SK-N-SH (cell line): Measurements from ENCODE around the gene RPL27. TPM values are rescaled to one million over a fixed set of nuclear protein-coding genes. Genes with fewer than 3 reads are reported as not detected.

Source experiments
- CTCF ChIA-PET: fragments of 300-600, 350-600 bp; formaldehyde crosslinking; extraction: SDS; loops from one replicate; lab custom pipeline; 2021; lab: Yijun Ruan, JAX
- POLR2A ChIA-PET: fragments of 350-600 bp; sonication (Branson Sonifier 250); formaldehyde crosslinking; extraction: SDS; loops from one replicate; lab custom pipeline; 2020; ENCODE audit warnings: antibody characterized with exemption, inconsistent platforms; lab: Yijun Ruan, JAX
- DNase-seq: peaks from one replicate; pipeline ENCODE4 v3.0.0; 2012
- H2AFZ ChIP-seq: fragments of 200-600 bp; sonication (generic); 2 replicates; pipeline ENCODE4 v1.8.1; 2016; ENCODE audit warnings: antibody characterized with exemption, mild to moderate bottlenecking, low read depth
- H3F3A ChIP-seq: fragments of 200-600 bp; sonication (generic); replicated peaks from 2 replicates; pipeline ENCODE3; 2016; ENCODE audit warnings: antibody characterized with exemption, mild to moderate bottlenecking; ENCODE audit not compliant: insufficient read depth
- H3K27ac ChIP-seq, 2 experiments: fragments of 200-500 bp in 1 of 2; fragments of 200-600 bp in 1 of 2; sonication (Bioruptor generic) in 1 of 2; sonication (generic), shearing (Covaris generic) in 1 of 2; 2 replicates each; pipeline versions ENCODE4 v1.5.1 to v1.6.1; 2014 to 2016; ENCODE audit warnings: low read depth in 2 of 2, inconsistent platforms in 1 of 2, low read length in 1 of 2, mild to moderate bottlenecking in 1 of 2, mixed read lengths in 1 of 2
- H3K27me3 ChIP-seq: fragments of 200-600 bp; sonication (generic), shearing (Covaris generic); 2 replicates; pipeline ENCODE4 v1.6.1; 2016; ENCODE audit warnings: mixed run types; ENCODE audit not compliant: insufficient read depth
- H3K36me3 ChIP-seq, 2 experiments: fragments of 200-500 bp in 1 of 2; fragments of 200-600 bp in 1 of 2; sonication (Bioruptor generic) in 1 of 2; sonication (generic) in 1 of 2; replicated peaks in 1 of 2; 2 replicates each; pipeline versions ENCODE3 to v1.5.1; 2014 to 2016; ENCODE audit warnings: low read length in 1 of 2, mild to moderate bottlenecking in 1 of 2; ENCODE audit not compliant: insufficient read depth in 2 of 2, control insufficient read depth in 1 of 2
- H3K4me1 ChIP-seq, 2 experiments: fragments of 200-500 bp in 1 of 2; fragments of 200-600 bp in 1 of 2; sonication (Bioruptor generic) in 1 of 2; sonication (generic), shearing (Covaris generic) in 1 of 2; 2 replicates each; pipeline versions ENCODE4 v1.5.1 to v1.6.1; 2014 to 2016; ENCODE audit warnings: low read depth in 1 of 2, low read length in 1 of 2, mixed run types in 1 of 2; ENCODE audit not compliant: insufficient read depth in 2 of 2, control insufficient read depth in 1 of 2
- H3K4me2 ChIP-seq: fragments of 200-600 bp; sonication (generic), shearing (Covaris generic); 2 replicates; pipeline ENCODE4 v1.6.1; 2017; ENCODE audit warnings: mixed run types
- H3K4me3 ChIP-seq, 2 experiments: fragments of 200-500 bp in 1 of 2; fragments of 200-600 bp in 1 of 2; sonication (Bioruptor generic) in 1 of 2; sonication (generic), shearing (Covaris generic) in 1 of 2; 2 replicates each; pipeline versions ENCODE4 v1.5.1 to v1.8.1; 2014 to 2016; ENCODE audit warnings: low read depth in 2 of 2, inconsistent platforms in 1 of 2, low read length in 1 of 2, mild to moderate bottlenecking in 1 of 2, mixed read lengths in 1 of 2, moderate library complexity in 1 of 2
- H3K79me2 ChIP-seq: fragments of 200-600 bp; sonication (generic); 2 replicates; pipeline ENCODE4 v1.8.1; 2017; ENCODE audit warnings: mild to moderate bottlenecking; ENCODE audit not compliant: insufficient read depth
- H3K9ac ChIP-seq: fragments of 200-600 bp; sonication (generic); 2 replicates; pipeline ENCODE4 v1.6.1; 2017; ENCODE audit warnings: mixed run types
- H3K9me2 ChIP-seq: fragments of 200-600 bp; sonication (generic); 2 replicates; pipeline ENCODE4 v1.6.1; 2017; ENCODE audit warnings: mixed run types
- H3K9me3 ChIP-seq: fragments of 200-600 bp; sonication (generic); 2 replicates; pipeline ENCODE4 v1.6.1; 2017; ENCODE audit warnings: mixed run types, mild to moderate bottlenecking, moderate library complexity
- H4K20me1 ChIP-seq: fragments of 200-600 bp; sonication (generic); 2 replicates; pipeline ENCODE4 v1.6.1; 2017; ENCODE audit warnings: mild to moderate bottlenecking, mixed run types; ENCODE audit not compliant: insufficient read depth
- CHD2 ChIP-seq: fragments of 150-350 bp; IDR thresholded peaks from 2 replicates; pipeline ENCODE4 v1.6.1; 2018; ENCODE audit warnings: low read length; ENCODE audit not compliant: partially characterized antibody
- EP300 ChIP-seq, 2 experiments: IDR thresholded peaks; 2 replicates each; pipeline versions ENCODE4 v1.4.0 to v1.6.1; 2012; ENCODE audit warnings: borderline replicate concordance in 1 of 2, low read depth in 1 of 2, low read length in 1 of 2
- EZH2phosphoT487 ChIP-seq: fragments of 200-600 bp; sonication (generic); IDR thresholded peaks from 2 replicates; pipeline ENCODE4 v1.6.1; 2017; ENCODE audit warnings: low read depth, mixed run types, mild to moderate bottlenecking, antibody characterized with exemption, moderate library complexity, borderline replicate concordance
- FOXJ3 ChIP-seq: sonication (generic); formaldehyde crosslinking; IDR thresholded peaks from 2 replicates; pipeline ENCODE4 v1.5.1; 2020; ENCODE audit warnings: mild to moderate bottlenecking, missing genetic modification reagents
- FOXM1 ChIP-seq: IDR thresholded peaks from 2 replicates; pipeline ENCODE4 v1.4.0; 2012; ENCODE audit warnings: low read depth, mild to moderate bottlenecking
- GATA2 ChIP-seq: sonication (generic); formaldehyde crosslinking; IDR thresholded peaks from 2 replicates; pipeline ENCODE4 v1.5.0; 2020; ENCODE audit warnings: mild to moderate bottlenecking, missing genetic modification reagents
- IRF3 ChIP-seq: fragments of 150-350 bp; IDR thresholded peaks from 2 replicates; pipeline ENCODE4 v1.6.1; 2016; ENCODE audit warnings: mild to moderate bottlenecking, low read depth, low read length
- JUND ChIP-seq: IDR thresholded peaks from 2 replicates; pipeline ENCODE4 v1.4.0; 2012
- MAX ChIP-seq: IDR thresholded peaks from 2 replicates; pipeline ENCODE4 v1.4.0; 2012; ENCODE audit warnings: low read depth
- MXI1 ChIP-seq: IDR thresholded peaks from 2 replicates; pipeline ENCODE4 v1.6.1; 2012; ENCODE audit warnings: mild to moderate bottlenecking, low read depth, low read length, improper control_type of control experiment
- NRF1 ChIP-seq: IDR thresholded peaks from 2 replicates; pipeline ENCODE4 v1.6.1; 2012; ENCODE audit warnings: low read depth, mild to moderate bottlenecking, low read length
- POLR2AphosphoS5 ChIP-seq: IDR thresholded peaks from 2 replicates; pipeline ENCODE4 v1.6.1; 2012; ENCODE audit warnings: low read depth, low read length
- RXRA ChIP-seq: IDR thresholded peaks from 2 replicates; pipeline ENCODE4 v1.4.0; 2012; ENCODE audit warnings: low read depth, mild to moderate bottlenecking, borderline replicate concordance
- SIN3A ChIP-seq: IDR thresholded peaks from 2 replicates; pipeline ENCODE4 v1.6.1; 2012; ENCODE audit warnings: low read depth, mild to moderate bottlenecking, low read length, moderate library complexity, borderline replicate concordance
- SMC3 ChIP-seq: IDR thresholded peaks from 2 replicates; pipeline ENCODE4 v1.6.1; 2012; ENCODE audit warnings: low read depth, low read length, improper control_type of control experiment
- USF2 ChIP-seq: fragments of 150-350 bp; IDR thresholded peaks from 2 replicates; pipeline ENCODE4 v1.6.1; 2017; ENCODE audit warnings: antibody characterized with exemption, low read length, low read depth, borderline replicate concordance
- YY1 ChIP-seq: IDR thresholded peaks from 2 replicates; pipeline ENCODE4 v1.4.0; 2012; ENCODE audit warnings: low read depth, mild to moderate bottlenecking
- WGBS: methylation state at CpG from one replicate; pipeline ENCODE4 v1.1.6; 2017; ENCODE audit warnings: low lambda C conversion rate; 5-methylcytosine and 5-hydroxymethylcytosine counted together
- polyA plus RNA-seq, 3 experiments: library from polyadenylated mRNA; depleted of rRNA; stranded (reverse); fragments of >200 nt; gene quantifications; 2 replicates each; pipeline ENCODE4 v1.2.3, GENCODE V29; 2012
- TF ChIP-seq, protein P1 (sequence below): IDR thresholded peaks from 2 replicates; pipeline ENCODE4 v1.4.0; 2012; ENCODE audit warnings: low read depth, borderline replicate concordance

Gene RPL27
- polyA plus RNA-seq, 1 of the 3 experiments (the other 2 are of a cell fraction): 6,383 TPM

GRCh38 chr17:43025766-43026537 lies 27.7 kb downstream of the RPL27 start:
- peak overlapping the region in 1 of 2 experiments; percentile 63; a peak in 2 of 4 replicates for H3K4me3 ChIP-seq
- H3K4me1 ChIP-seq: peaks cover 0 to 5% of the 10 kb centered on the region in 2 experiments; a peak in 1 of 4 replicates
- H3K9me2 ChIP-seq: no peaks in the 10 kb centered on the region
- no peaks in the 10 kb centered on the region for H3K36me3 ChIP-seq
- no peaks in the 10 kb centered on the region for H3K9me3 ChIP-seq
- H3K27ac ChIP-seq: no peak overlapping the region; a peak in 1 of 4 replicates
- no peak for DNase-seq
- peaks cover 10% of the 10 kb centered on the region for H3K79me2 ChIP-seq
- ChIA-PET CTCF (interaction anchor here (1.2 to 2.3 kb wide), 3 partner anchors 8 to 56 kb away, joined by 3 to 9 read pairs (median 3); no protein-coding TSS in a partner anchor), POLR2A (interaction anchor here (2.0 kb wide), 1 partner anchor 8 kb away, joined by 9 read pairs; no protein-coding TSS in a partner anchor)
- WGBS: 84% methylated on average over 12 of the region's 16 CpGs
- H2AFZ ChIP-seq: no peak overlapping the region
- no peaks in the 10 kb centered on the region for H4K20me1 ChIP-seq
- TF ChIP-seq YY1 (no peak), EZH2phosphoT487 (no peak), CHD2 (no peak), FOXJ3 (no peak), GATA2 (CRISPR knock-in tag) (no peak)
- TF ChIP-seq, protein P1, sequence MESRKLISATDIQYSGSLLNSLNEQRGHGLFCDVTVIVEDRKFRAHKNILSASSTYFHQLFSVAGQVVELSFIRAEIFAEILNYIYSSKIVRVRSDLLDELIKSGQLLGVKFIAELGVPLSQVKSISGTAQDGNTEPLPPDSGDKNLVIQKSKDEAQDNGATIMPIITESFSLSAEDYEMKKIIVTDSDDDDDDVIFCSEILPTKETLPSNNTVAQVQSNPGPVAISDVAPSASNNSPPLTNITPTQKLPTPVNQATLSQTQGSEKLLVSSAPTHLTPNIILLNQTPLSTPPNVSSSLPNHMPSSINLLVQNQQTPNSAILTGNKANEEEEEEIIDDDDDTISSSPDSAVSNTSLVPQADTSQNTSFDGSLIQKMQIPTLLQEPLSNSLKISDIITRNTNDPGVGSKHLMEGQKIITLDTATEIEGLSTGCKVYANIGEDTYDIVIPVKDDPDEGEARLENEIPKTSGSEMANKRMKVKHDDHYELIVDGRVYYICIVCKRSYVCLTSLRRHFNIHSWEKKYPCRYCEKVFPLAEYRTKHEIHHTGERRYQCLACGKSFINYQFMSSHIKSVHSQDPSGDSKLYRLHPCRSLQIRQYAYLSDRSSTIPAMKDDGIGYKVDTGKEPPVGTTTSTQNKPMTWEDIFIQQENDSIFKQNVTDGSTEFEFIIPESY: no peak
- no peak overlapping the region for H3K9ac ChIP-seq
- peaks cover 6% of the 10 kb centered on the region for H3F3A ChIP-seq
- H3K4me2 ChIP-seq: peak overlapping the region; percentile 83; the same call in 1 of the 2 replicates
- H3K27me3 ChIP-seq: no peaks in the 10 kb centered on the region

- Histone ChIP-seq H3K27ac (no peak overlapping the region), H3F3A (peaks cover 6% of the 10 kb centered on the region), H3K36me3 (no peaks in the 10 kb centered on the region), H3K4me1 (peaks cover 0 to 5% of the 10 kb centered on the region in 2 experiments; a peak in 1 of 4 replicates), H3K9ac (no peak overlapping the region), H3K79me2 (peaks cover 5% of the 10 kb centered on the region; the same call in 1 of the 2 replicates), H2AFZ (no peak overlapping the region), H3K4me3 (no peak overlapping the region), H3K27me3 (no peaks in the 10 kb centered on the region), H3K9me2 (no peaks in the 10 kb centered on the region), H3K4me2 (no peak overlapping the region), H4K20me1 (no peaks in the 10 kb centered on the region), H3K9me3 (no peaks in the 10 kb centered on the region)
- CTCF ChIA-PET: interaction anchor here (1.4 kb wide), 1 partner anchor 15 kb away, joined by 3 read pairs; no protein-coding TSS in a partner anchor
- no peak for DNase-seq
- WGBS: 89% methylated on average over 5 of the region's 5 CpGs
- TF ChIP-seq FOXM1 (no peak), NRF1 (no peak), MXI1 (no peak), USF2 (no peak), IRF3 (no peak), SIN3A (no peak), CHD2 (no peak), JUND (no peak), POLR2AphosphoS5 (no peak), FOXJ3 (no peak), SMC3 (no peak), RXRA (no peak), MAX (no peak), EP300 (IDR thresholded peaks at IDR 0.05; ENCODE audit: borderline replicate concordance in 1 of 2, low read depth in 1 of 2, low read length in 1 of 2) (no peak)
- TF ChIP-seq, protein P1: no peak
- POLR2A ChIA-PET: no interaction called here
These were observed 28.4 kb downstream of the RPL27 start for GRCh38 chr17:43026595-43026994.
